ENCODE results near the gene RELL2.

The RELL2 gene

DNA sequence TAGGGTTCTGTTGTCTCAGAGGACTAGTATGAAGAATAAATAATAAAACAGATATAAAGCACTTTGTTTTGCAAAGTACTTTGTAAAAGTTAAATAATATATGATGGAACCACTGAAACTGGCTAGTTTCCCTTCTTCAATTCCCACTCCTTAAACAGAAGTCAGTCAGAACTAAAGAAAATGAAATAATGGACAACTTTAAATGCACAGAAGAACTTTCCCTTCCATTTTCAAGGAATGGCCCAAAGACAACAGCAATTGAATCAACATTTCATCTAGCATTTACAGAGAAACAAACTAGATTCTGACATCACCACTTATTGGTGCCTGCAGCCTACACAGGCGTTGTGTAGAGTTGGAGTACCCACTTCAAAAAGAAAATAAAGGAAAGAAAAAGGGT is 34.2 kb upstream of the RELL2 start:
- no peak for TF ChIP-seq CTCF (conservative IDR thresholded peaks at IDR 0.05)
- H3K27ac ChIP-seq, result no peak overlapping the region

GRCh38 chr5:141603923-141604717 is 32.7 kb upstream of the RELL2 start:
- TF ChIP-seq CTCF (conservative IDR thresholded peaks at IDR 0.05), result no peak
- H3K27ac ChIP-seq, result no peak overlapping the region

GRCh38 chr5:141605523-141606277 is 31.1 kb upstream of the RELL2 start:
- no peak for TF ChIP-seq CTCF (conservative IDR thresholded peaks at IDR 0.05)
- H3K27ac ChIP-seq, result no peak overlapping the region

- TF ChIP-seq CTCF (conservative IDR thresholded peaks at IDR 0.05), result no peak
- peak overlapping the region; percentile 65 for H3K27ac ChIP-seq
Measured at GRCh38 chr5:141608046-141608445, 28.8 kb upstream of the RELL2 start.

DNA sequence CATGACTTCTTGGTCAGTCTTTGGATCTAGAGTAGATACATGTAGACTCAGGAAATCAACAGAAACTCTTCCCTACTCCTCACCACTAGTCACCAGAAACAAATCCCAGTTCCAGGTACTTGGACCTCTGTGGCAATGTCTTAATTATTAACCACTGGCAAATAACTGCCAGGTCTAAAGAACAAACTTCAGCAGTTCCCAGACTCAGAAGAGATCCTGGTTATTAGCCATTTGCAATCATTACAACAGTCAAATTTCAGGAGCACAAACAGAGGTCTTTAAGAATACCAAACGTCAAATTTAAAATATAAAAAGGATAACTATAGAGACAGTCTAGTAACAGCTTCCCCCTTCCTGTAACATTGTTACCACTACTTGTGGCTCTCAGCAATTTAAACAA is 28.2 kb upstream of the RELL2 start:
- no peak for TF ChIP-seq CTCF (conservative IDR thresholded peaks at IDR 0.05)
- H3K27ac ChIP-seq, result peak overlapping the region; percentile 65

GRCh38 chr5:141609044-141609443 is 27.8 kb upstream of the RELL2 start:
- peak overlapping the region; percentile 65 for H3K27ac ChIP-seq
- no peak for TF ChIP-seq CTCF (conservative IDR thresholded peaks at IDR 0.05)

GRCh38 chr5:141609921-141610320 is 26.9 kb upstream of the RELL2 start:
- peak overlapping the region; percentile 65 for H3K27ac ChIP-seq

DNA sequence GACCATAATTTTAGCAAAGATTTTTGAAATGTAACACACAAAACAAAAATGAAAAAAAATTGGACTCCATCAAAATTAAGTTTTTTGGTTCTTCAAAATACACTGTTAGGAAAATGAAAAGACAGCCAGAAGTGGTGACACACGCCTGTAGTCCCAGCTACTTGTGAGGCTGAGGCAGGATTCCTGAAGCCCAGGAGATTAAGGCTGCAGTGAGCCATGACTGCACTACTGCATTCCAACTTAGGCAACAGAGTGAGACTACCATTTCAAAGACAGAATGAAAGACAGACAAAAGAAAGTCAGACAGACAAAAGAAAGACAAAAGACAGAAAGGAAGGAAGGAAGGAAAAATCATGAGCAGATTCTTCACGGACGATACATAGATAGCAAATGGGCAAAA is 25.5 kb upstream of the RELL2 start:
- H3K27ac ChIP-seq, result no peak overlapping the region
- TF ChIP-seq CTCF (conservative IDR thresholded peaks at IDR 0.05), result no peak
